ENCODE data around the gene CFAP90. TPM values are rescaled to one million over a fixed set of nuclear protein-coding genes. Genes with fewer than 3 reads are reported as not detected.
A peak's percentile ranks its signal among the peaks of the same experiment; 100 is the strongest.

Gene CFAP90
- polyA plus RNA-seq, 1 of the 3 experiments (the other 2 are of a cell fraction): 0.10 TPM

GRCh38 chr5:7868773-7869473, 18.0 kb upstream of the CFAP90 start, which contains the start of the genes FASTKD3 and MTRR:
Gene FASTKD3 (minus strand): TSS chr5:7869031. CDS start chr5:7868083, 948 bp downstream.
Gene MTRR (plus strand): TSS chr5:7869148. CDS start chr5:7870795, 1,647 bp downstream.
- ChIA-PET CTCF (interaction anchor here (0.6 to 5.3 kb wide), 6 partner anchors 9 to 1124 kb away, joined by 3 to 34 read pairs (median 4); no protein-coding TSS in a partner anchor), POLR2A (interaction anchor here (0.7 kb wide), 1 partner anchor 62 kb away, joined by 3 read pairs; no protein-coding TSS in a partner anchor)
- Histone ChIP-seq H3K9me2 (no peaks in the 10 kb centered on the region), H3K4me1 (ENCODE audit: control insufficient read depth in 1 of 2, insufficient read depth in 2 of 2, low read depth in 1 of 2, low read length in 1 of 2) (peaks cover 0 to 12% of the 10 kb centered on the region in 2 experiments; a peak in 2 of 4 replicates), H3F3A (replicated peaks; ENCODE audit: insufficient read depth) (no peaks in the 10 kb centered on the region), H3K9me3 (no peaks in the 10 kb centered on the region), H3K27ac (ENCODE audit: low read depth in 2 of 2, low read length in 1 of 2) (peak within 1 kb of the TSS; percentile 47 to 55; a peak in 2 of 4 replicates), H3K79me2 (ENCODE audit: insufficient read depth) (peaks cover 86% of the 10 kb centered on the region), H3K9ac (peak within 1 kb of the TSS; percentile 79), H4K20me1 (ENCODE audit: insufficient read depth) (peaks cover 20% of the 10 kb centered on the region), H3K4me3 (ENCODE audit: low read depth in 2 of 2, low read length in 1 of 2) (peak within 1 kb of the TSS; percentile 84 to 96), H3K36me3 (replicated peaks in 1 of 2; ENCODE audit: control insufficient read depth in 1 of 2, insufficient read depth in 2 of 2, low read length in 1 of 2) (peaks cover 22 to 47% of the 10 kb centered on the region in 2 experiments), H3K4me2 (peak within 1 kb of the TSS; percentile 82), H3K27me3 (ENCODE audit: insufficient read depth) (no peaks in the 10 kb centered on the region), H2AFZ (ENCODE audit: low read depth) (peak within 1 kb of the TSS; percentile 89)
- 3% methylated on average over 13 of the region's 83 CpGs for WGBS (ENCODE audit: low lambda C conversion rate)
- peak; percentile 97 for DNase-seq
- no peak for TF ChIP-seq USF2 (IDR thresholded peaks at IDR 0.05; ENCODE audit: borderline replicate concordance, low read depth, low read length)
- no peak for TF ChIP-seq RCOR1 (IDR thresholded peaks at IDR 0.05; ENCODE audit: low read length)
- peak; percentile 79; the same call in 1 of the 2 replicates for TF ChIP-seq SIN3A (IDR thresholded peaks at IDR 0.05; ENCODE audit: borderline replicate concordance, low read depth, low read length)
- TF ChIP-seq MXI1 (IDR thresholded peaks at IDR 0.05; ENCODE audit: low read depth, low read length): peak; percentile 96
- peak; percentile 60 for TF ChIP-seq IRF3 (IDR thresholded peaks at IDR 0.05; ENCODE audit: low read depth, low read length)
- peak; percentile 73; the same call in 1 of the 2 replicates for TF ChIP-seq MAX (IDR thresholded peaks at IDR 0.05; ENCODE audit: low read depth)
- TF ChIP-seq CHD2 (IDR thresholded peaks at IDR 0.05; ENCODE audit: low read length, partially characterized antibody): peak; percentile 77
- TF ChIP-seq RFX5 (IDR thresholded peaks at IDR 0.05; ENCODE audit: low read length): peak; percentile 76; the same call in 1 of the 2 replicates
- TF ChIP-seq JUND (IDR thresholded peaks at IDR 0.05): no peak
- no peak for TF ChIP-seq FOSL2 (IDR thresholded peaks at IDR 0.05; ENCODE audit: borderline replicate concordance, low read depth)
- no peak for TF ChIP-seq YY1 (IDR thresholded peaks at IDR 0.05; ENCODE audit: low read depth)
- TF ChIP-seq GABPA (IDR thresholded peaks at IDR 0.05; ENCODE audit: low read depth): peak; percentile 51
- peak; percentile 61 for TF ChIP-seq NRF1 (IDR thresholded peaks at IDR 0.05; ENCODE audit: low read depth, low read length)
- TF ChIP-seq TAF1 (IDR thresholded peaks at IDR 0.05; ENCODE audit: borderline replicate concordance, low read depth, low read length): peak; percentile 70; the same call in 1 of the 2 replicates
- TF ChIP-seq EZH2phosphoT487 (IDR thresholded peaks at IDR 0.05; ENCODE audit: borderline replicate concordance, low read depth): no peak
- TF ChIP-seq TCF12 (IDR thresholded peaks at IDR 0.05): no peak
- no peak for TF ChIP-seq MEF2A (IDR thresholded peaks at IDR 0.05; ENCODE audit: borderline replicate concordance, low read depth)
- no peak for TF ChIP-seq FOXM1 (IDR thresholded peaks at IDR 0.05; ENCODE audit: low read depth)
- no peak for TF ChIP-seq TEAD4 (IDR thresholded peaks at IDR 0.05; ENCODE audit: borderline replicate concordance, insufficient read depth)
- peak; percentile 78 for TF ChIP-seq POLR2AphosphoS5 (IDR thresholded peaks at IDR 0.05; ENCODE audit: low read depth, low read length)
- TF ChIP-seq FOXJ3 (CRISPR knock-in tag; IDR thresholded peaks at IDR 0.05): no peak
- TF ChIP-seq EP300 (IDR thresholded peaks at IDR 0.05; ENCODE audit: borderline replicate concordance in 1 of 2, low read depth in 1 of 2, low read length in 1 of 2): no peak
- no peak for TF ChIP-seq PBX3 (IDR thresholded peaks at IDR 0.05)
- no peak for TF ChIP-seq CTCF (IDR thresholded peaks at IDR 0.05)
- peak; percentile 79 for TF ChIP-seq ELF1 (IDR thresholded peaks at IDR 0.05)
- no peak for TF ChIP-seq RAD21 (IDR thresholded peaks at IDR 0.05; ENCODE audit: low read length)
- TF ChIP-seq NFIC (IDR thresholded peaks at IDR 0.05; ENCODE audit: borderline replicate concordance): no peak
